GM18499 (cell line): ENCODE data around the gene CTNNA2.
"Not testable (repeated sequence)": the region's sequence is repeated elsewhere in the genome, so short reads cannot be mapped to it uniquely, and the experiment has no call there.

Experiments
- ATAC-seq: cut with Tn5 transposase; IDR thresholded peaks from one replicate; pipeline ENCODE4 v1.9.1; 2021; ENCODE audit warnings: moderate number of reproducible peaks; ENCODE audit not compliant: insufficient read depth, unreplicated experiment

CTNNA2 gene

GRCh38 chr2:80007777-80008503 lies 495.1 kb downstream of the CTNNA2 start:
- ATAC-seq = no peak

GRCh38 chr2:80008596-80008995 lies 495.7 kb downstream of the CTNNA2 start:
- ATAC-seq = no peak

DNA sequence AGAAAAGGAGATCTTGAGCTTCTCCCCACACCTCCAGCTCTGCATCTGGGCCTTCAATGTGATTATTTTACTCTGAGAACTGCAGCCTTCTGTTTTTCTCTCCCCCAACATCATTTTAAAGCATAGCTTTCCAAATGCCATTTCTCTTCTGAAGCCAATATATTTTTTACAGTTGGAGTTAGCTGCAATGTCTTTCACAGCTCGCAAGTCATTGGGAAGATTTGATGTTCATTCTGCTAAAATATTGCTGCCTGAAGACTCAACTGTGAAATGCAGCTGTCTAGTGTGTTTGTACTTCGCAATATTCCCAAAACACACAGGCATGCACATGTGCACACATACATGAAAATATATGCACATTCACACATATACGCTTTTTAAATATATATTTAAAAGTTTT lies 496.4 kb downstream of the CTNNA2 start:
- ATAC-seq = no peak

DNA sequence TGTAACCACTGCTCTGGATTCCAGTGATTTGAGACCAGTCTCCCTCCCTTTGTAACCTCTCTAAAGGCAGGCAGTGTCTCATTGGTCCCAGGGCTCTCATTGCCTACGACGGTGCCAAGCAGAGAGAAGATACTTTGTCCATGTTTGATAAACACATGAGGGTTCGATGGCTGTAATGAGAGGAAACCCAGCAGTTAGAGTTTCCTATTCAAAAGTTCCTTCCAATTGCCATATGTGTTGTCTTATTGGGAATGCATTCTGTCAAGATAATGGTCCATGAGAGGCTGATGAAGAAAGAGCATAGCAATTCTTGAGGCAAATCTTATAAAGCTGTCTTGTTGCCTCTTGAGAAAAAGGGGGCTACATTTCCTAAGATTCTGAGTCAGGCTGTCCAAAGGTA lies 499.2 kb downstream of the CTNNA2 start:
- no peak for ATAC-seq

DNA sequence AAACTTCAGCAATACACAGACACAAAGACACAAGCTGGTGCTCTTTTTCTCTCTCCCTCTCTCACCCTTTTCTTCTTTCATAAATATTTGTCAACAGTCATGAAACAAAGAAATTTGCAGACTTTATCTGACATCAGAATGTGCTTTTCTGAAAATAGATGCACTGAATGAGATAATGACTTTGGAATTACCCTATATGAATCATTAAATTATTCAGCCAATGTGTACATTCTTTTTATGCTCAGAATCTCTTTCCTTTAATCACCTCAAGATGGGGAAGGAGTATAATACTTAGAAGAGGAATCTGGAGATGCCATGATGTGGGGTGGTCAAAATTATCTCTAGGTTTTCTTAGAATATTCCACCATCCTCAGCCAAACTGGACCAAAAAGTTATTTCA lies 501.8 kb downstream of the CTNNA2 start:
- ATAC-seq = no peak

DNA sequence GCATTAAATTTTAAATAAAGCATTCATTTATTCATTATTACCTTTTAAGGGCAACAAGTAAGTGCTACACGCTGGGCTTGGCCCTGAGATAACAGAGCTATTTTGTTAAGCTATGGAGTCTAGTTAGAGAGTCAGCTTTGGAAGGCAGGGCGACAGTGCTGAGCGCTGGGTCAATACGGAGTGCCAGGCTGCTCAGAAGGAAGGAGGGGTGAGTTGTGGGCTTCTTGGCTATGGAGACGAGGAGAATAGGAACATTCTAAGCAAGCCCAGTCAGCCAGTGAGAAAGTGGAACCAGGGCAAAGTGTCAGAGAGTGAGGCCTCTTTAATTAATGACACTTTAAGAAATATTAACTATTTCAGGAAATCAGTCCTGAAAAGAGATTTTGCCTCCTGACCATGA lies 503.3 kb downstream of the CTNNA2 start:
- no peak for ATAC-seq

- no peak for ATAC-seq
Measured at GRCh38 chr2:80019571-80020460, 507.0 kb downstream of the CTNNA2 start.

GRCh38 chr2:80022018-80022417 lies 509.2 kb downstream of the CTNNA2 start:
- ATAC-seq = no peak

DNA sequence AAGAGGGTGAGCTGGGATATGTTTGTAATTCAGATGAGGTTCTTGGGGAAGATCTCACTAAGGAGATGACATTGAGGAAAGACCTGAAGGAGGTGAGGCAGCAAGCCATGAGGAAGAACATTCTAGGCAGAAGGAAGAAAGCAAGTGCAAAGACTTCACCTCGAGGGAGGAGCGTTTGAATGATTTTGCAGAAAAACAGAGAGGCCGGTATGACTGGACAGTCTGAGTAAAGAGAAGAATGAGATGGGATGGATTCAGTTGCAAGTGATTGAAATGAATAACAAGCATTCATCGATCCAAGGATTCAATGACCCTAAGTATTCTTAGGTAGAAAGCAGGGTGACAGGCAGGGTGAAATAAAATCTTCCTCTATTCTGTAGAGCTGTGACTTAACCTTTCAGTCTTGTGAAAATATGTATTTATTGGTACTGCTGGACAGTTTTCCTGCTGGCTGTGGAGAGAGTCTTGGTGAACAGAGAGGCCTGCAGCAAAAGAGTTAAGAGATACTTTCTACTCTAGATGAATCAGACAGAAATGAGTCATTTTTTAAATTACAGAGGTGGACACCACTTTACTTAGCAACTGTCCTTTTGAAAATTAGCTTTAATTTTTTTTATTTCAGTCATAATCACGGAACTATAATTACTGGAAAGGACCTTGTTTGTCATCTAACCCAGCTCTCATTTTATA lies 513.3 kb downstream of the CTNNA2 start:
- ATAC-seq = no peak

DNA sequence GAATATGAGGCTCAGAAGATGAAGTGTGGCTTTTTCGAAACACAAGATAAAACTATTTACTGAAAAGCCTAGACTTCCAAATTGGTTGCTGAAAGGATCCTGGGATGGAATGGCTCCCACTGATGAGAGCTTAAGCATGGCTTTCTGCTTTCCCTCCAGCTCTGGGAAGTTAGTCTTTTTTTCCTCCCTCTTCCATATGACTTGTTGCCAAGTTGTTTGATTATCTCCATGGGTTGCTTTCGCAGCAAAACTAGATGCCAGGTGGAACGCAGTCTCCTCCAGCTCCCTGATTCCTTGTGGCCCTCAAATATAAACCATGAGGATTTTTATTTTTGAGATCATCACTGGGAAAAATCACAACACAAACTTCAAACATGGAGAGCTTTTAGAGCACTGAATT lies 515.2 kb downstream of the CTNNA2 start:
- ATAC-seq = no peak

GRCh38 chr2:80028584-80028983 lies 515.7 kb downstream of the CTNNA2 start:
- ATAC-seq = no peak

GRCh38 chr2:80030135-80030534 lies 517.3 kb downstream of the CTNNA2 start:
- no peak for ATAC-seq

GRCh38 chr2:80032684-80033083 lies 519.8 kb downstream of the CTNNA2 start:
- not testable (repeated sequence) for ATAC-seq

DNA sequence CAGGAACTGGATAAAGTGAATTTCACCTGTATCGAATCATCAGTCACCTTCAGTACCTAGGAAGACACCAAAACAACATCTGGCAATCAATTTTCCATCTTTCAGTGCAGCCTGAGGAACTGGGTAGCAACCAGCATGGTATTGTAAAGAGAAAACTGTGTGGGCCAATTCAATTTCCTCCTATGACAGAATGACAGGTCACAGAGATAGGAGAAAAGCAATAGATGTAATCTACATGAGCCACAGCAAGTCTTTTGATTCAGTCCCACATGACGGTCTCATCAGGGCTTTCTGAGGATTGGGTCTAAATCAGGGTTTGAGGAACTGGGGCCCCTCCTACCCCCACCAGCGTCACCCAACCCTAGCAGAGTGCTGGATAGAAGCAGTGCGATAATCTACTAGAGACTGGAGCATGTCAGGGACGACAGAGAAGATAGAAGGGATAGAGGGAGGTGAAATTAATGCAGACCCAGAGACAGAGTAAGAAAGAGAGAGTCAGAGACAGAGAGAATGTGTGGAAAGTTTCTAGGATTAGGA lies 523.0 kb downstream of the CTNNA2 start:
- ATAC-seq = no peak

- ATAC-seq = no peak
Measured at GRCh38 chr2:80037310-80037709, 524.5 kb downstream of the CTNNA2 start.

- ATAC-seq = no peak
Measured at GRCh38 chr2:80040226-80040625, 527.4 kb downstream of the CTNNA2 start.

DNA sequence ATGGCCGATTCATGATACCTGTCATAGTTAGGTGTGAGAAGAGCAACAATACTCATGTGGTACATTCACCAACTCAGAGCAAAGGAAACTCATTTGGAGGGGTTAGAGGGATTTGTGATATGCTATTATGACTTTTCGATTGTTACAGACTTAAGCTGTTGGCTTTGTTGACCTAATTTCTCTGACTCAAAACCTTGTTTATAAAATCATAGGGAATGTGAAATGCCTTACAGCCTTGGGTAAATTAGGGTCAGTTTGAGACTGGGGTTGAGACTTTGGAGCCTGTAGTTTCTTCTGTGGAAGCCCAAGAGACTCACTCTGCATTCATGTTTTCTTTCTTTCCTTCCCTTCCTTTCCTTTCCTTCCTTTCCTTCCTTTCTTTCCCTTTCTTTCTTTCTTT lies 529.8 kb downstream of the CTNNA2 start:
- ATAC-seq = no peak

DNA sequence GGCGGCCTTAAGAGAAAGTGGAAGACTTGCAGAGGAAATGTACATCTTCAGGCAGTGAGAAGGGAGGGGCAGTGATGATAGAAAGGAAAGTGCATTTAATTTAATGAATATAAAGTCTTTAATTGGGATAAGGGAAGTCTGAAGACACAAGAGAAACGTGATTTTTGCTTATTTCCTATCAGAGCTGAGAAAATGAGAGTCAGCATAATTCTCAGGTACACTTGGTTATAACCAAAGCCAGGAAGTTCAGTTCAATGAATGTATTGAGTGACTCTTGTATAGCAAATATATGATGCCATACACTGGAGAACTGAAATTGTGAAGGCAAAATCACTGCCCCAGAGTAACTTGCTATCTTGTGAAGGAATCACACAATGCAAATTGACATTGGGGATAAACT lies 535.4 kb downstream of the CTNNA2 start:
- ATAC-seq = no peak

GRCh38 chr2:80050246-80050645 lies 537.4 kb downstream of the CTNNA2 start:
- no peak for ATAC-seq

- ATAC-seq = no peak
Measured at GRCh38 chr2:80053522-80054345, 540.9 kb downstream of the CTNNA2 start.
